Prostate gland (tissue), 2 donors: ENCODE results near the gene PRF1. TPM values are rescaled to one million over a fixed set of nuclear protein-coding genes. Genes with fewer than 3 reads are reported as not detected.

Experiments
- DNase-seq: peaks from one replicate; pipeline ENCODE4 v3.0.0-alpha.2; 2019; ENCODE audit warnings: low spot score
- H3K27ac ChIP-seq, 2 donors: fragments of 200-600 bp; sonication (generic); 2 replicates each; pipeline ENCODE4 v1.5.1; 2017 to 2019
- H3K27me3 ChIP-seq: fragments of 200-600 bp; sonication (generic); replicated peaks from 2 replicates; pipeline ENCODE4 v1.5.1; 2019; ENCODE audit not compliant: insufficient read depth
- H3K36me3 ChIP-seq, 2 donors: fragments of 200-600 bp; sonication (generic); 1 replicate in 1 of 2; 2 replicates in 1 of 2; pipeline versions ENCODE4 v1.5.1 to v1.8.1; 2017 to 2019
- H3K4me1 ChIP-seq: fragments of 200-600 bp; sonication (generic); replicated peaks from 2 replicates; pipeline ENCODE4 v1.5.1; 2019
- H3K4me3 ChIP-seq, 2 donors: fragments of 200-600 bp; sonication (generic); 2 replicates each; pipeline ENCODE4 v1.5.1; 2017 to 2019
- H3K9me3 ChIP-seq: fragments of 200-600 bp; sonication (generic); 2 replicates; pipeline ENCODE4 v1.5.1; 2017
- POLR2A ChIP-seq: fragments of 450-650 bp; IDR thresholded peaks from one replicate; pipeline ENCODE4 v1.6.1; 2016; ENCODE audit warnings: antibody characterized with exemption, mild to moderate bottlenecking
- POLR2AphosphoS5 ChIP-seq: sonication (generic); formaldehyde crosslinking; IDR thresholded peaks from one replicate; pipeline ENCODE4 v1.6.1; 2017; ENCODE audit warnings: antibody characterized with exemption
- WGBS: methylation state at CpG from one replicate; pipeline ENCODE4 v1.1.5; 2018; 5-methylcytosine and 5-hydroxymethylcytosine counted together
- intact Hi-C: fragments of 100-400 bp; cut with DNase I; formaldehyde crosslinking; loops from one replicate; pipeline ENCODE4 v1.14.2; 2022
- total RNA-seq, 2 donors: library from RNA; depleted of rRNA; stranded (reverse); fragments of >200 nt; gene quantifications; one replicate each; pipeline ENCODE4 v1.1.0, GENCODE V29; 2016
- TF ChIP-seq, protein P1 (sequence below), 4 experiments: fragments of 200-600 bp in 2 of 4; fragments of 450-650 bp in 2 of 4; sonication (generic) in 2 of 4; IDR thresholded peaks; 1 replicate in 3 of 4; 2 replicates in 1 of 4; pipeline ENCODE4 v1.5.1; 2016 to 2019; ENCODE audit warnings: antibody characterized with exemption in 4 of 4, mild to moderate bottlenecking in 2 of 4, moderate library complexity in 2 of 4

Gene PRF1
- total RNA-seq, 2 donors from 2014 or later, result 0.32 to 2.3 TPM

DNA sequence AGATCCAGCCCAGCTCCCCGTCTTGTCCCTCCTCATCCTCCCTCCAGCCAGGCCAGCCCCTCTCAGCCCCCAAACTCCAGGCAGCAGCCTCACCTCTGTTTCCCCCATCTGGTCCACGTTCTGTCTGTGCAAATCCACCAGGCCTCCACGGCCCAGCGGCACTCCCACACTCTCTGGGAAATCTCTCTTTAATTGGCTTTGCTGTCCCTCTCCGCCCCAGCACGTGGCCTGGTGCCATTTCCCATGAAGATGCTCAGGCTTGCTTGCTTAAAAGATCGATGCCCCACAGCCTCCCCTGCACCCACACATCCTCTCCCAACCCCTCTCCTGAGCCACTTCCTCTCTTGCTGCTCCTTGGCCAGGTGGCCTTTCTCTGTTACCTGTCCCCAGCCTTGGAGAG, 39.3 kb downstream of the PRF1 start:
- WGBS, result 50% methylated on average over 7 of the region's 7 CpGs
- intact Hi-C loops, result no loop called here
- H3K4me1 ChIP-seq, result no peaks in the 10 kb centered on the region
- no peak overlapping the region for H3K27ac ChIP-seq
- H3K36me3 ChIP-seq, result no peaks in the 10 kb centered on the region
- TF ChIP-seq POLR2A (no peak), POLR2AphosphoS5 (no peak)
- TF ChIP-seq, protein P1, sequence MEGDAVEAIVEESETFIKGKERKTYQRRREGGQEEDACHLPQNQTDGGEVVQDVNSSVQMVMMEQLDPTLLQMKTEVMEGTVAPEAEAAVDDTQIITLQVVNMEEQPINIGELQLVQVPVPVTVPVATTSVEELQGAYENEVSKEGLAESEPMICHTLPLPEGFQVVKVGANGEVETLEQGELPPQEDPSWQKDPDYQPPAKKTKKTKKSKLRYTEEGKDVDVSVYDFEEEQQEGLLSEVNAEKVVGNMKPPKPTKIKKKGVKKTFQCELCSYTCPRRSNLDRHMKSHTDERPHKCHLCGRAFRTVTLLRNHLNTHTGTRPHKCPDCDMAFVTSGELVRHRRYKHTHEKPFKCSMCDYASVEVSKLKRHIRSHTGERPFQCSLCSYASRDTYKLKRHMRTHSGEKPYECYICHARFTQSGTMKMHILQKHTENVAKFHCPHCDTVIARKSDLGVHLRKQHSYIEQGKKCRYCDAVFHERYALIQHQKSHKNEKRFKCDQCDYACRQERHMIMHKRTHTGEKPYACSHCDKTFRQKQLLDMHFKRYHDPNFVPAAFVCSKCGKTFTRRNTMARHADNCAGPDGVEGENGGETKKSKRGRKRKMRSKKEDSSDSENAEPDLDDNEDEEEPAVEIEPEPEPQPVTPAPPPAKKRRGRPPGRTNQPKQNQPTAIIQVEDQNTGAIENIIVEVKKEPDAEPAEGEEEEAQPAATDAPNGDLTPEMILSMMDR (IDR thresholded peaks at IDR 0.05), result no peak
- no peak for DNase-seq
- no peaks in the 10 kb centered on the region for H3K9me3 ChIP-seq
- H3K27me3 ChIP-seq, result no peaks in the 10 kb centered on the region
- no peak overlapping the region for H3K4me3 ChIP-seq

DNA sequence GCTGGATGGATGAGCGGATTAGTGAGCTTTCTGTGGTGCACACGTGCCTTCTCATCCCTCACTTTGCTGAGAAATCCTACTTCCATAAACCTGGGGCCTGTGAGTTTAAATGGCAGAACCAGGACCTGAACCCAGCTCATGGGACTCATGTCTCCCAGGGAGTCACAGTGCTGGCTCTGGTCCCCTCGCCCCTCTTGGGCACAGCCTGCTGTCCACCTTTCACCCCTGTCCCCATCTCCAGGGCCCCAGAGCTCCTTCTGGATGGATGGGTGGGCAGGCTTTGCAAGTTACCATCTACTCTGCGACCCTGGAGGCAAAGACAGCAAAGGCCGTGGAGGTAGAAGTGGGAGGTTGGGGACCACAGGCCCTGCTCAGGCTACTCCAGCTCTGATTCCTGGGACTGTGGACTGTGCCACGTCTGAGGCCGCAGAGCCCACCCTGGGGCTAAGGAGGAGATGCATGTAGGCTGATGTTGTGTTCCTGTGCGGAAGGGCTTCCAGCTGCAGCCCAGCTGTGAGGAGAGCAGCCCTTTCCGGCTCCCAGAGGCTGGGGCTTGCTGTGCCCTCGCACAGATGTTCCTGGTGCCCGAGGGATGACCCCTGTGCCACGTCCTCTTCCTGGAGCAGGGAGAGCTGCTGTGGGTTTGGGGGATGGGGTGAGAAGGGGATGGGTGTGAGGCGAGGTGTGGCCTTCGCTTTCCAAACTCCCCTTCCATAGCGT, 40.3 kb downstream of the PRF1 start:
- intact Hi-C loops, result no loop called here
- 81% methylated on average over 15 of the region's 15 CpGs for WGBS

DNA sequence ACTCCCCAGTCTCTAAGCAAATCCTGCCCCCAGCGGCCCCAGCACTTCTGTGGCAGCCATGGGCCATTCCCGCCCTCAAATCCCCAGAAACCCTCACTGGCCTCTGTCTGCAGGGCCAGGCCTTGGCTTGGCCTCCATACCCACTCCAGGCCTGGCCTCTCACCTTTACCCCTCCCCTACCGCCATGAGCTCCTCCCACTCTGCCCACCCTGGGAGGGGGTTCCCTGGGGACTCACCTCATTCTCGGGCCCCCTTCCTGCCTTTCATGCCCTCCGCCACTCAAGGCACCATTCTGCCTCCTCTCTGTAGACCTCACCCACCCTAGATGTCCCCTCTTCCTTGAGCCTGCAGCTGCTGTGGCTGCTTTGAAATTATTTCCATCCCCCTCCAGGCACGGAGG, 41.0 kb downstream of the PRF1 start:
- H3K9me3 ChIP-seq, result no peaks in the 10 kb centered on the region
- intact Hi-C loops, result no loop called here
- no peak overlapping the region for H3K4me3 ChIP-seq
- no peak overlapping the region for H3K27ac ChIP-seq
- H3K4me1 ChIP-seq, result no peaks in the 10 kb centered on the region
- WGBS, result 84% methylated on average over 6 of the region's 6 CpGs
- H3K27me3 ChIP-seq, result no peaks in the 10 kb centered on the region
- no peaks in the 10 kb centered on the region for H3K36me3 ChIP-seq
- no peak for DNase-seq
- TF ChIP-seq POLR2AphosphoS5 (no peak), POLR2A (no peak)
- TF ChIP-seq, protein P1 (IDR thresholded peaks at IDR 0.05), result no peak

More for the DNA sequence above, 40.3 kb downstream of the PRF1 start:
- Histone ChIP-seq H3K27ac (no peak overlapping the region), H3K9me3 (no peaks in the 10 kb centered on the region), H3K4me3 (no peak overlapping the region), H3K36me3 (no peaks in the 10 kb centered on the region), H3K4me1 (no peaks in the 10 kb centered on the region), H3K27me3 (no peaks in the 10 kb centered on the region)
- no peak for DNase-seq
- TF ChIP-seq, protein P1 (IDR thresholded peaks at IDR 0.05), result no peak
- TF ChIP-seq POLR2A (no peak), POLR2AphosphoS5 (no peak)

DNA sequence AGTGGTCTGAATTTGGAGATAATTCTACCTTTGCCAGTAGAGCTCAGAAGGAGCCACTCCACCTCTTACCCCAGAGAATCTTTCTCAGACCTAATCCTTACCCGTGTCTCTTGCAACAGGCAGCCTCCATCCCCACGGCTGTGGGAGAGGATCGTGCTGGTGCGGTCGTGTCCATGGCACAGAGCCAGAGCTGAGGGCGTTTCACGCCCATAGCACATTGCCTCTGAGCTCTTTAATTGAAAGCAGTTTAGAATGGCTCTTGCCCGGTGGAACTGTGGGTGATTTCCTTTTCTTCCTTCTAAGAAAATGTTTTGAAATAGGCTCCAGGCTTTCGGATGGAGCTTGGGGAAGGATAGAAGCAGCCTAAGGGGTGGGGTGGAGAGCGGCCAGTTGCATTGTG, 41.5 kb downstream of the PRF1 start:
- intact Hi-C loops, result no loop called here
- Histone ChIP-seq H3K4me3 (no peak overlapping the region), H3K27ac (no peak overlapping the region), H3K27me3 (no peaks in the 10 kb centered on the region), H3K9me3 (no peaks in the 10 kb centered on the region), H3K36me3 (no peaks in the 10 kb centered on the region), H3K4me1 (no peaks in the 10 kb centered on the region)
- no peak for DNase-seq
- 47% methylated on average over 10 of the region's 10 CpGs for WGBS
- TF ChIP-seq POLR2A (no peak), POLR2AphosphoS5 (no peak)
- TF ChIP-seq, protein P1 (IDR thresholded peaks at IDR 0.05), result no peak

DNA sequence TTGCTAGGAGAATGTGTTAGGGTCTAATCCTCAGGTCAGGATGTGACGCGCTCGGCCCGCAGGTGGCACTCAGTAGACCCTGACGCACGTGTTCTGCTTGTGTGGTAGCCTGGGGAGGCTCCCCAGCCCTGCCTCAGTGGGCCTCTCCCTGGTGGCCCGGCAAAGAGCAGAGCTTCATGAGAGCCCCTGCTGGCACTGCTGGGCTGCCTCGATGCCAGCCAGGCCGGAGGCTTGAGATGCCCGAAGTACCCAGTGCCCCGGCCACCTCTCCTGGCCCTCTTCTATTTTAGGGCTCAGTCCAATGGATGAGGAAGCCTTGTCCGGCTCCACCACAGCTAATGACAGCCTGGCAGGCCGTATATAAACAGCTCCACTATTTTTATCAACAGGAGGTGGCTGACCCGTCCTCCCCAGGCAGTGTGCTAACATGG, 42.0 kb downstream of the PRF1 start:
- Histone ChIP-seq H3K27ac (no peak overlapping the region), H3K9me3 (no peaks in the 10 kb centered on the region), H3K27me3 (no peaks in the 10 kb centered on the region), H3K4me3 (no peak overlapping the region), H3K36me3 (no peaks in the 10 kb centered on the region), H3K4me1 (no peaks in the 10 kb centered on the region)
- 77% methylated on average over 14 of the region's 14 CpGs for WGBS
- TF ChIP-seq, protein P1 (IDR thresholded peaks at IDR 0.05), result no peak
- TF ChIP-seq POLR2AphosphoS5, result no peak
- TF ChIP-seq POLR2A, result no peak
- no peak for DNase-seq
- intact Hi-C loops, result no loop called here
